COLO829 (cell line): Measurements from ENCODE around the gene CERS6.

Experiments used
- DNase-seq: peaks from one replicate; pipeline ENCODE4 v3.0.0; 2012; ENCODE audit warnings: low spot score

Gene CERS6

DNA sequence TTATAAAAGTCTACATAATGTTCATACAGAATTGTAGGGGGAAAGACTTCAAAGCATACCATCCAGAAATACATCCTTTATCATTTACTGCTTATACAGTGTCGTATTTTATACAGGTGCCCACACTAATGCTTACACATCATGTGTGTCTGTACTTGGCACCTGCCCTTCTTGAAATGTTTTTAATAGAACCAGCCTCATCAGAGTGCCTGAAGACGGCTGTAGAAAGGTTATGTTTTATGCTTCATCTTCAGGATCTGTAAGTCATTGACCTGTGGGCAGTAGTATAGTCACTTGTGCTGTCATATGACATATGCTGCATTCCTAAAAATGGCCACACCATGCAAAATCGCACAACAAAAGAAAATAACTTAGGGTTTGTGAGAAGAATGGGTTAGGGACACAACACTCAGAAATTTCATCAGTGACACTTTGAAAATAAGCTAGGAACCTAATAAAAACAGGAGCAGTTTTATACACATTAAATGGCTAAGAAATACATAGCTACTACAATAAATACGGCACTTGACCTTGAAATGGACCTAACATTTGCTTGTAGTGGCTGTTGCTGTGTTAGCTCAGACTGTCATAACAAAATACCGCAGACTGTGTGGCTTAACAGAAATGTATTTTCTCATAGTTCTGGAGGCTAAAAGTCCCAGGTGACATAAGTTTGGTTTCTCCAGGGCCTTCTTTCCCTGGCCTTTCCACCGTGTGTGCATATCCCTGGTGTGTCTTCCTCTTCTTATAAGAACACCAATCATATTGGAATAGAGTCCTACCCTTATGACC, 112.6 kb downstream of the CERS6 start:
- no peak for DNase-seq

DNA sequence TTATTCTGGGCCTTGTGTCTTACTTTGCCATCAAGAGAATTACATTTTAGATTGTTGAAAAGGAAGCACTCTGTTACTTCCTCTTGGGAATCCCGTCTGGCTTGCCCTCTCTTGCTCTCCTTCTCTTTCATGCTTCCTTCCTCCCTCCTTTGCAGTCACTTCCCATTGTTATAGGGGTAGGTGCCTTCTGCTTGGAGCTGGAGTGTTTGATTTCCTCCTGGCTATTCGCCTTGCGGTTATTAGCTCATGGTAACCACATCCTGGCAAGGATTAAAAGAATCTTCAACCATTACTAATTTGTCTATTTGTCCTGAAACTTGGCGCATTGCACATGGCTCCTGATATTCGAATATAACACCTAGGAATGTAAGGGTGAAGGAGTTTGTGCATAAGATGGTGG, 115.0 kb downstream of the CERS6 start:
- DNase-seq: no peak

GRCh38 chr2:168573128-168573903, 117.2 kb downstream of the CERS6 start:
- peak; percentile 58 for DNase-seq

GRCh38 chr2:168574856-168575630, 119.0 kb downstream of the CERS6 start:
- no peak for DNase-seq

DNA sequence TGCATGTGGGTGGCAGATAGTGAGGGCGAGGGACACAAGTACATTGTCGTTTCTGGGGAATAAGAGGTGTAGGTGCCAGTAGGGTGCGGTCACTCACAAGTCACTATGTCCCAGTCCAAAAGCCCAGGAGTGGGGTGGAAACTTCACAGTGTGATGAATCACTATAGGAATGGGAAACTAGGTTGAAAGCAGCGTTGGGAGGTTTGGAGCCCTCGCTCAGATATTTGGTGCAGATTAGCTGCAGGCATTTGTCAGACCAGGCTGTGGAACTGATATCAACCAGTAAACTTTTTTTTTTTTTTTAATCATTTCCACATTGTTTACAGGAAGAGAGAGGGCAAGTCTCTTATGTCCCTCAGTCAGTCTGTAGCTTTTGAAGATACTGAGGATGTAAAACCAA, 121.8 kb downstream of the CERS6 start:
- no peak for DNase-seq

DNA sequence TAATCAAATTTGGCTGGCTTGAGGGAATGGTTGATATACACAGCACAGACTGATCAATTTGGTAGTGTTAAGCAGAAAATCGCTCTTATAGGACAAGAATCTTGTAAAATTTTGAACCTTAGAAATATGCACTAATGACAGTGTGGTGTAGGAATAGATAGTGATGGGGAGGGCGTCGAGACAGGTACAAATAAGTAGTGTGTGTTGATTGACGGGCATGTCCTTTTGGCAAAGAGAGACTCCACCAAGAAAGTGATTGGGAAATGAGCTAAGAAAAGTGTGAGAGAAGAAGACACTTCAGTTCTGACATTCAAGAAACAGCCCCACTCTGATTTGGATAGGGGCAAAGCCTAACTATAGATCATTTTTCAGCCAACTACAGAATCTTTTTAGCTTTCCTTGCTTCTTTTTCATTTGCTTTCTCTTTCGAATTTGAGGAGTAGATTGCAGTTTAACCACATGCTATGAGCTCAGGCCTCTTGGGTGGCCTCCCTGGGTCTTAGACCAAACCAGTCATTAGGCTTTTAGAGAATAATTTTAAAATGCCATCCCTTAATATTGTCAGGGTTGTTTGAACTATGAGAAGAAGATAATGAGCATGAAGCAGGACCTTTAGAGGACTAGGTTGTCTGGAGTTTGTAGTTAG, 127.1 kb downstream of the CERS6 start:
- DNase-seq: no peak

DNA sequence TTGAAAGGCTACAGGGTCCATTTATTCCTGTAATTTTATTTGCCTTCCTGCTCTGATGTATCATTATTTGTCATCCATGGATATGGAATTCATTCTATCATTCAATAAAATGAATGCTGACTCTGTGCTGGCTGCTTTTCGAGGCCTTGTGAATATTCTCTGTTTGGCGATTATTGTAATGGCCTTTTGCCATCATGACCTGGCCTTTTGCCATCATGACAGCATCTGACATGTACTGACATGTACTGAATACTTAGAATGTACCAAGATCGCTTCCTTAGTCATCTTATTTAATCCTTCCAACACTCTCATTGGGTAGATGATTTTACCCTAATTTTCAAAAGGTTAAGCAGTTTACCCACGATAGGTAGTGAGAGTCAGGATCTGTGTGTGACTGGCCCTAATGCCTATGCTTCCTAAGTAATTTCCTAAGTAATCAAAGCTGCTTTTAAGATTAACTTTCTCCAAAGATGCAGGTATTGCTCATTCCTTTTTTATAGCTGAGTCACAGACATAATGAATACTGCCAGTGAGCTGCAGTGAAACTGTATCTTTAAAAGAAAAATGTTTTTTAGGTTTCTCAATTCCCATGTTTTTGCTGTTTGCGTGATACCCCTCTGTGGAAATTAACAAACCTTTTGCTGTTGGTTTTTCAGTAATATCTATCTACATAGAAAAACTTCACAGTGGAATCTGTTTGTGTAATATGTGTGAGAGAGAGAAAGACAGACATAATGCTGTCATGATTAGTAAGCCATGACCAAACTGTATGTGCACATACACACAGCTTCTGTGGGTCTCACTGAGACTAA, 127.8 kb downstream of the CERS6 start:
- DNase-seq: peak; percentile 26

DNA sequence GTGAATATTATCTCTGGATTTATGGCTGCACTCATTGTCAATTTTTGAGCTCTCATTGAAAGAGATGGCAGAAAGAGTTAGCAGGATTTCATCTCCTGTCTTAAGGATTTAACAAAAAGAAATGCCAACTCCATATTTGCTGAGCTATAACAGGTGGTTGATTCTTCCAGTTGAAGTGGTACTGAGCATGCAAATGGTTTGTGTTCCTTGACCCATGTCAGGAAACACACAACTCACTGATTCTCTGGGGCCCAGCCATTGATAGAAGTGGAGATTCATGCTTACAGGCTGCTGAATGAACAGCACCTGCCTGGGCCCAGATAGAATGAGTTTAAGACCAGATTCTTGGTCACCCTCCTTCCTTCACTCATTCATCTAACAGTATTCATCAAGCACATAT, 128.8 kb downstream of the CERS6 start:
- DNase-seq: no peak

DNA sequence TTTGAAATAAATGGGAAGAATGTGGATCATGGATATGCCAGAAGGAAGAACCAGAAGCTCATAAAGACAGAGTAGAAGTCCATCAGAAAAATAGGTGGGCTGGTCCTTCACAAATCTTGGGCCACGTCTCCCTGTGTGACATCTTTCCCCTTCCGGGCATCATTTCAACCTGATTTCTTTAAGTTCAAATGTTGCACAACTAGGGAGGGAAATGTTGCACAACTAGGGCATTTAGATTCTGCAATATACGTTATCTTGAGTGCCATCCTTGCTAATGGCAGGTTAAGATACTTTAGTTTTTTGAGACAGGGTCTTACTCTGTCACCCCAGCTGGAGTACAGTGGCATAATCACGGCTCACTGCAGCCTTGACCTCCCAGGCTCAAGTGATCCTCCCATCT, 129.6 kb downstream of the CERS6 start:
- no peak for DNase-seq

DNA sequence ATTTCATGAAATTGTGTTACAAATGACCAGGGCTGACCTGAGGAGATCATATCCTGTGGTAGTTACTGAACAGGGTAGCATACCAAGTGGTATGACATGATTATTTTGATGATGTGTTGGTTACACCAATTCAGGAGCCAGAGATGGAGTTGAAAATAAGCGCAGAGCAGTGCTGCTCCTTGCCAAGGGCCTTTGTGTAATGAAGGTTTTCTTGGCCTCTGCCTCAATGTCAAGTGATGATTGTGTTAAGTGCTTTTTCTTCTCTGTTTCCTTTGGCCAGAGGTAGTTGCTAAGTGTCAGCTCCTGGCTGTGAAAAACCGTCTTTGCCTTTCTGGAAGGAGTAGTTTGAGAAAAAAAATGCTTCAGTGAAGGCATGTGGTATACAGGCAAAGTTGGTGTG, 131.2 kb downstream of the CERS6 start:
- no peak for DNase-seq

GRCh38 chr2:168589236-168590211, 133.5 kb downstream of the CERS6 start:
- no peak for DNase-seq

GRCh38 chr2:168592181-168592831, 136.2 kb downstream of the CERS6 start:
- no peak for DNase-seq

- no peak for DNase-seq
These were observed 137.6 kb downstream of the CERS6 start for GRCh38 chr2:168593713-168594112.

DNA sequence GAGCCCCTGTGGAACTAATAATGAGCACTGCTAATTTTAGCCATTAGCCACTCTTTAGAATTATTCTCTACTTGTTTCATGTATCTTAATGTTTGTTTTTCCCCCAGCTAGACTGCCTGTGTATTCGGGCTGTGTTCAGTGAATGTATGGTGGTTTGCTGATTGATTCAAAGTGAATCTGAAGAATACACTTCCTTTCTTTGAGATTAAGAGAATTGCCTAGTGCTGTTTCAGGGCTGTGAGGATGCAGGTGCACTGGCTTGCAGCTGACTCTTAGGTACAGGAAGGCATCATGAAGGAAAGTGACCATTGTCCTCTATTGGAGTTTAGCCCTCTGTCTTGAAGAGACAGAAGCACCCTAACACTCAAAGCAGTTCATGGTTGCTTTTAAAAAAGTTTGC, 138.7 kb downstream of the CERS6 start:
- DNase-seq: no peak

- no peak for DNase-seq
These were observed 141.0 kb downstream of the CERS6 start for GRCh38 chr2:168596881-168597655.

DNA sequence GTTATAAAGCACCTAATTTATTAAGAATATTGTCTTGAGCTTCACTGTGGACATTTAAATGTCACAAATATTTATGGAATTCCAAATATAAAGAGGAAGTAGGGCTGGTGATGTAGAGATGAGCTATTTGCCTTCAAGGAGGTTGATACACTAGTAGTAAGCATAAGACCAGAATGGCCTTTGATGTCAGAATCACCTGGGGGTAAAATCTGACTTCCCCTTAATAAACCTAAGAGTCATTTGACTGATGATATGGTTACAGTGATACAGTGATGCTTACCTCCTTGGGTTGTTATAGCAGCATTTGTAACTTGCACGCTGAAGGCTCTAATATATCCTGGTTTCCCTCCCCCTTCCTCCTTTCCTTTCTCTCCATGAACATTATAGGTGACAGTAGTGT, 143.7 kb downstream of the CERS6 start:
- no peak for DNase-seq

DNA sequence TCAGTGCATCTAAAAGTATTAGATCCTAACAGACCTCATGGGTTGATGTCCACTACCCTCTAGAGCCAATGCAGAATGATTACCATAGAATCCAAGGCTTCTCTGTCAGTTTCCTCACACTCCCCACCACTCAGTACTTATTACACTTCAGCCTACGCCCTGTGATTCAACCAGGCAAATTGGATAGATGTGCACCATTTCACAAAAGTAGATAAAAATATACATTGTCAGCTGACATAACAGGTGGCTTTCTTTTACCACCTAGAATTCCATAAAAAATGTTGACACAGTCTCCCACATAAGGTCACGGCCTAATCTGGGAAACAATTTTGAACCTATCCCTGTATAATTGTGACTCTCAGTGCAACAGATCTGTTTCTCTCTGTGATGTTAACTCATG, 144.9 kb downstream of the CERS6 start:
- no peak for DNase-seq

GRCh38 chr2:168601741-168602140, 145.7 kb downstream of the CERS6 start:
- no peak for DNase-seq

DNA sequence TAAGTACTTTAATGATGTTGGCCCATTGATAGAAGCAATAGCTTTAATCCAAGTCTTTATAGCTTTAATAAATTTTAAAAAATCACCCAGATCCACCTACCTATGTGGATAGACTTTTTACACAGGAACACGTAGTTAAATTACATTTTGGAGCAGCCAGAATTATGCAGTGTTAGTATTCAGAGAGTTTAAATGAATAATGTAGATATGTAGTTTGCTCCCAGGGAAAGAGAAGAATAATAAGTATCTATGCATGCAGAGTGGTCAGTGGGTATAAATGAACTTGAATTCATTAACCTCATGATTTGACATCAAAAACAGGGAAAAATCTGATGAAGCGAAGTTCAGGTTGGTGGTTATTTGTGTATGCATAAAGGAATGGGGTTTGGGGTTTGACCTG, 146.3 kb downstream of the CERS6 start:
- DNase-seq: no peak
